Measurements from ENCODE around the gene ADGB. TPM values are rescaled to one million over a fixed set of nuclear protein-coding genes. Genes with fewer than 3 reads are reported as not detected.
"Not testable (repeated sequence)": the region's sequence is repeated elsewhere in the genome, so short reads cannot be mapped to it uniquely, and the experiment has no call there.

The ADGB gene
- not detected for total RNA-seq

- no peak for DNase-seq (ENCODE audit: low spot score)
Measured at GRCh38 chr6:146598772-146599405, at the start of gene ADGB. ADGB (plus strand) TSS chr6:146598972; CDS start chr6:146599041, 69 bp downstream.

- no peak for DNase-seq (ENCODE audit: low spot score)
Measured at GRCh38 chr6:146550911-146551310, 47.9 kb upstream of the ADGB start.

GRCh38 chr6:146551545-146551944 is 47.2 kb upstream of the ADGB start:
- DNase-seq (ENCODE audit: low spot score) = no peak

- no peak for DNase-seq (ENCODE audit: low spot score)
Measured at GRCh38 chr6:146553377-146554135, 45.2 kb upstream of the ADGB start.

- DNase-seq (ENCODE audit: low spot score) = no peak
Measured at GRCh38 chr6:146560607-146561006, 38.2 kb upstream of the ADGB start.

- DNase-seq (ENCODE audit: low spot score) = not testable (repeated sequence)
Measured at GRCh38 chr6:146566661-146567060, 32.1 kb upstream of the ADGB start.

GRCh38 chr6:146568619-146569018 is 30.2 kb upstream of the ADGB start:
- not testable (repeated sequence) for DNase-seq (ENCODE audit: low spot score)

- DNase-seq (ENCODE audit: low spot score) = no peak
Measured at GRCh38 chr6:146574211-146574610, 24.6 kb upstream of the ADGB start.

GRCh38 chr6:146578054-146578453 is 20.7 kb upstream of the ADGB start:
- no peak for DNase-seq (ENCODE audit: low spot score)

- DNase-seq (ENCODE audit: low spot score) = no peak
Measured at GRCh38 chr6:146581968-146582367, 16.8 kb upstream of the ADGB start.

- DNase-seq (ENCODE audit: low spot score) = no peak
Measured at GRCh38 chr6:146582857-146583256, 15.9 kb upstream of the ADGB start.

- no peak for DNase-seq (ENCODE audit: low spot score)
Measured at GRCh38 chr6:146583966-146584365, 14.8 kb upstream of the ADGB start.

GRCh38 chr6:146587459-146587858 is 11.3 kb upstream of the ADGB start:
- DNase-seq (ENCODE audit: low spot score) = no peak

GRCh38 chr6:146590492-146590891 is 8.3 kb upstream of the ADGB start:
- no peak for DNase-seq (ENCODE audit: low spot score)

GRCh38 chr6:146592451-146592850 is 6.3 kb upstream of the ADGB start:
- DNase-seq (ENCODE audit: low spot score) = no peak

GRCh38 chr6:146593986-146594385 is 4.8 kb upstream of the ADGB start:
- DNase-seq (ENCODE audit: low spot score) = no peak

GRCh38 chr6:146594495-146594894 is 4.3 kb upstream of the ADGB start:
- DNase-seq (ENCODE audit: low spot score) = no peak

- DNase-seq (ENCODE audit: low spot score) = no peak
Measured at GRCh38 chr6:146595972-146596731, 2.6 kb upstream of the ADGB start.

- DNase-seq (ENCODE audit: low spot score) = no peak
Measured at GRCh38 chr6:146601352-146601751, 2.6 kb downstream of the ADGB start.

- DNase-seq (ENCODE audit: low spot score) = no peak
Measured at GRCh38 chr6:146602526-146602925, 3.8 kb downstream of the ADGB start.

GRCh38 chr6:146613947-146614346 is 15.2 kb downstream of the ADGB start:
- DNase-seq (ENCODE audit: low spot score) = no peak

GRCh38 chr6:146620655-146621054 is 21.9 kb downstream of the ADGB start:
- no peak for DNase-seq (ENCODE audit: low spot score)

GRCh38 chr6:146628350-146628749 is 29.6 kb downstream of the ADGB start:
- no peak for DNase-seq (ENCODE audit: low spot score)

All from ureter (tissue), 1 donor.